ENCODE data around the gene VPS4B.

The VPS4B gene

GRCh38 chr18:63422864-63423304, 608 bp upstream of the VPS4B start (continued):
- TF ChIP-seq ZNF692 (tag by site-specific recombination; IDR thresholded peaks at IDR 0.05) (0 out of 2 replicates have a peak, but pooled peaks have one; percentile 37), ZNF169 (tag by site-specific recombination; IDR thresholded peaks at IDR 0.05) (no peak), HOXC10 (CRISPR knock-in tag; IDR thresholded peaks at IDR 0.05) (no peak), ZNF350 (tag by site-specific recombination; IDR thresholded peaks at IDR 0.05) (no peak), ZNF302 (tag by site-specific recombination; IDR thresholded peaks at IDR 0.05; ENCODE audit: low read depth) (no peak), ZNF174 (tag by site-specific recombination; IDR thresholded peaks at IDR 0.05) (no peak), ZNF341 (tag by site-specific recombination; IDR thresholded peaks at IDR 0.05; ENCODE audit: low read depth) (no peak), ZNF660 (tag by site-specific recombination; IDR thresholded peaks at IDR 0.05) (0 out of 2 replicates have a peak, but pooled peaks have one; percentile 57), ZNF776 (tag by site-specific recombination; IDR thresholded peaks at IDR 0.05; ENCODE audit: borderline replicate concordance) (no peak), YY1 (tag by site-specific recombination; IDR thresholded peaks at IDR 0.05) (no peak), ZNF416 (tag by site-specific recombination; IDR thresholded peaks at IDR 0.05) (no peak), ZNF221 (tag by site-specific recombination; IDR thresholded peaks at IDR 0.05; ENCODE audit: borderline replicate concordance) (no peak), ZNF785 (tag by site-specific recombination; IDR thresholded peaks at IDR 0.05) (no peak), ZNF585B (tag by site-specific recombination; IDR thresholded peaks at IDR 0.05) (no peak), ZNF391 (tag by site-specific recombination; IDR thresholded peaks at IDR 0.05; ENCODE audit: borderline replicate concordance, low read depth) (no peak), HIC1 (tag by site-specific recombination; IDR thresholded peaks at IDR 0.05) (no peak), ZNF513 (tag by site-specific recombination; IDR thresholded peaks at IDR 0.05) (0 out of 2 replicates have a peak, but pooled peaks have one; percentile 27), ZNF121 (tag by site-specific recombination; IDR thresholded peaks at IDR 0.05) (no peak), ZNF140 (tag by site-specific recombination; IDR thresholded peaks at IDR 0.05) (no peak), KLF17 (tag by site-specific recombination; IDR thresholded peaks at IDR 0.05) (no peak), ZNF211 (tag by site-specific recombination; IDR thresholded peaks at IDR 0.05; ENCODE audit: low read depth) (no peak)
- TF ChIP-seq, protein P1, sequence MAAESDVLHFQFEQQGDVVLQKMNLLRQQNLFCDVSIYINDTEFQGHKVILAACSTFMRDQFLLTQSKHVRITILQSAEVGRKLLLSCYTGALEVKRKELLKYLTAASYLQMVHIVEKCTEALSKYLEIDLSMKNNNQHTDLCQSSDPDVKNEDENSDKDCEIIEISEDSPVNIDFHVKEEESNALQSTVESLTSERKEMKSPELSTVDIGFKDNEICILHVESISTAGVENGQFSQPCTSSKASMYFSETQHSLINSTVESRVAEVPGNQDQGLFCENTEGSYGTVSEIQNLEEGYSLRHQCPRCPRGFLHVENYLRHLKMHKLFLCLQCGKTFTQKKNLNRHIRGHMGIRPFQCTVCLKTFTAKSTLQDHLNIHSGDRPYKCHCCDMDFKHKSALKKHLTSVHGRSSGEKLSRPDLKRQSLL (tag by site-specific recombination; IDR thresholded peaks at IDR 0.05) = no peak
- TF ChIP-seq, protein P2, sequence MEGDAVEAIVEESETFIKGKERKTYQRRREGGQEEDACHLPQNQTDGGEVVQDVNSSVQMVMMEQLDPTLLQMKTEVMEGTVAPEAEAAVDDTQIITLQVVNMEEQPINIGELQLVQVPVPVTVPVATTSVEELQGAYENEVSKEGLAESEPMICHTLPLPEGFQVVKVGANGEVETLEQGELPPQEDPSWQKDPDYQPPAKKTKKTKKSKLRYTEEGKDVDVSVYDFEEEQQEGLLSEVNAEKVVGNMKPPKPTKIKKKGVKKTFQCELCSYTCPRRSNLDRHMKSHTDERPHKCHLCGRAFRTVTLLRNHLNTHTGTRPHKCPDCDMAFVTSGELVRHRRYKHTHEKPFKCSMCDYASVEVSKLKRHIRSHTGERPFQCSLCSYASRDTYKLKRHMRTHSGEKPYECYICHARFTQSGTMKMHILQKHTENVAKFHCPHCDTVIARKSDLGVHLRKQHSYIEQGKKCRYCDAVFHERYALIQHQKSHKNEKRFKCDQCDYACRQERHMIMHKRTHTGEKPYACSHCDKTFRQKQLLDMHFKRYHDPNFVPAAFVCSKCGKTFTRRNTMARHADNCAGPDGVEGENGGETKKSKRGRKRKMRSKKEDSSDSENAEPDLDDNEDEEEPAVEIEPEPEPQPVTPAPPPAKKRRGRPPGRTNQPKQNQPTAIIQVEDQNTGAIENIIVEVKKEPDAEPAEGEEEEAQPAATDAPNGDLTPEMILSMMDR (tag by site-specific recombination; IDR thresholded peaks at IDR 0.05) = peak; percentile 89
- TF ChIP-seq, protein P3, sequence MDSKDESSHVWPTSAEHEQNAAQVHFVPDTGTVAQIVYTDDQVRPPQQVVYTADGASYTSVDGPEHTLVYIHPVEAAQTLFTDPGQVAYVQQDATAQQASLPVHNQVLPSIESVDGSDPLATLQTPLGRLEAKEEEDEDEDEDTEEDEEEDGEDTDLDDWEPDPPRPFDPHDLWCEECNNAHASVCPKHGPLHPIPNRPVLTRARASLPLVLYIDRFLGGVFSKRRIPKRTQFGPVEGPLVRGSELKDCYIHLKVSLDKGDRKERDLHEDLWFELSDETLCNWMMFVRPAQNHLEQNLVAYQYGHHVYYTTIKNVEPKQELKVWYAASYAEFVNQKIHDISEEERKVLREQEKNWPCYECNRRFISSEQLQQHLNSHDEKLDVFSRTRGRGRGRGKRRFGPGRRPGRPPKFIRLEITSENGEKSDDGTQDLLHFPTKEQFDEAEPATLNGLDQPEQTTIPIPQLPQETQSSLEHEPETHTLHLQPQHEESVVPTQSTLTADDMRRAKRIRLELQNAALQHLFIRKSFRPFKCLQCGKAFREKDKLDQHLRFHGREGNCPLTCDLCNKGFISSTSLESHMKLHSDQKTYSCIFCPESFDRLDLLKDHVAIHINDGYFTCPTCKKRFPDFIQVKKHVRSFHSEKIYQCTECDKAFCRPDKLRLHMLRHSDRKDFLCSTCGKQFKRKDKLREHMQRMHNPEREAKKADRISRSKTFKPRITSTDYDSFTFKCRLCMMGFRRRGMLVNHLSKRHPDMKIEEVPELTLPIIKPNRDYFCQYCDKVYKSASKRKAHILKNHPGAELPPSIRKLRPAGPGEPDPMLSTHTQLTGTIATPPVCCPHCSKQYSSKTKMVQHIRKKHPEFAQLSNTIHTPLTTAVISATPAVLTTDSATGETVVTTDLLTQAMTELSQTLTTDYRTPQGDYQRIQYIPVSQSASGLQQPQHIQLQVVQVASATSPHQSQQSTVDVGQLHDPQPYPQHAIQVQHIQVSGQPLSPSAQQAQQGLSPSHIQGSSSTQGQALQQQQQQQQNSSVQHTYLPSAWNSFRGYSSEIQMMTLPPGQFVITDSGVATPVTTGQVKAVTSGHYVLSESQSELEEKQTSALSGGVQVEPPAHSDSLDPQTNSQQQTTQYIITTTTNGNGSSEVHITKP (tag by site-specific recombination; IDR thresholded peaks at IDR 0.05) = peak; percentile 83

Data from HEK293 (cell line).